Posterior cingulate gyrus (tissue), 11 donors: ENCODE results near the gene DLGAP1.

ENCODE experiments used
- DNase-seq, 10 donors: peaks; one replicate each; pipeline versions ENCODE4 v3.0.0 to v3.0.0-alpha.2; 2020 to 2021; ENCODE audit warnings: mixed read lengths in 3 of 10
- intact Hi-C: fragments of 100-400 bp; cut with DNase I; formaldehyde crosslinking; loops from one replicate; pipeline ENCODE4 v1.15.1; 2023

Gene DLGAP1

DNA sequence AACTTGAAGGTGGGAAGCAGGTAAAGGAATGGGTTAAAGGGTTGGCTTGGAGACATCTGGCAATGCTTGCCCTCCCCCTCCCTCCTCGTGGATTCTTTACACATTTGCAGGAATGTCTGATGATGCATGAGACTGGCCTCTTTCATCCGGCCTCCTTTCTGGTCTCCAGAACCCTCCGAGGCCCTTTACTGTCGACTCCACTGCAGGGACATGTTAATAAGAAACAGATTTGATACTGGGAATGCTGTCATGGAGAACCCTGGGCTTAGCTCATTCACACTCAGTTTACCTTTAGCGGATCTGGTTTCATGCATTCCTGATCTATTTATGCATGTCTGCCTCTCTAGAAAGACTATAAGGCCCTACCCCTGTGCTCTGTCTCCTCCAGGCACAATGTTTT lies 766.4 kb downstream of the DLGAP1 start:
- intact Hi-C loops = no loop called here
- no peak for DNase-seq

DNA sequence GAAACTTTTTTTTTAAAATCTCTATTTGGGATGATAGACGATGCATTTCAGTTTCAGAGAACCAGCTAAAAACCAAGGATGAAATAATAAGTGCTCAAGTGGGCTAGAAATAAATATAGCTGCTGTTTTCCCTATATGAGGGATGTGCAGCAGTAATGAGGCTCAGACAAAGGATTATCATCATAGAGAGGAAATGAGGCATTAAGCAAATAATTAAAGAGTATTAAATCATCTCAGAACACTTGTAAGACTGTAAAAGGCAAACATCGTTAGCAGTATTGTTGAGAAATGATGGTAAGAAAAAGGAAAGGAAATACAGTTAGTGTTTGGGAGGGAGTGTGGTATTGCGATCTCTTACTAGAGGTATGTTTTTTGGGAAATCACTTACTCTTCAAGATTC lies 771.6 kb downstream of the DLGAP1 start:
- no peak for DNase-seq
- intact Hi-C loops = no loop called here

DNA sequence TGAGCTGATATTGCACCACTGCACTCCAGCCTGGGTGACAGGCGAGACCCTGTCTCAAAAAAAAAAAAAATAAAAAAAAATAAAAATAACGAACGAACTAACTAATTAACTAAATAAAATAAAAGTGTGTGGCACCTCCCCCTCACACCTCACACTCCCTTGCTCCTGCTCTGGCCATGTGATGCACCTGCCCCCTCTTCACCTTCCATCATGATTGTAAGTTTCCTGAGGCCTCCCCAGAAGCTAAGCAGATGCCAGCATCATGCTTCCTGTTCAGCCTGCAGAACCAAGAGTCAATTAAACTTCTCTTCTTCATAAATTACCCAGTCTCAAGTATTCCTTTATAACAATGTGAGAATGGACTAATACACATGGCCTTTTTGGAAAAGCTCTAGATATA lies 773.0 kb downstream of the DLGAP1 start:
- no peak for DNase-seq
- intact Hi-C loops = no loop called here

DNA sequence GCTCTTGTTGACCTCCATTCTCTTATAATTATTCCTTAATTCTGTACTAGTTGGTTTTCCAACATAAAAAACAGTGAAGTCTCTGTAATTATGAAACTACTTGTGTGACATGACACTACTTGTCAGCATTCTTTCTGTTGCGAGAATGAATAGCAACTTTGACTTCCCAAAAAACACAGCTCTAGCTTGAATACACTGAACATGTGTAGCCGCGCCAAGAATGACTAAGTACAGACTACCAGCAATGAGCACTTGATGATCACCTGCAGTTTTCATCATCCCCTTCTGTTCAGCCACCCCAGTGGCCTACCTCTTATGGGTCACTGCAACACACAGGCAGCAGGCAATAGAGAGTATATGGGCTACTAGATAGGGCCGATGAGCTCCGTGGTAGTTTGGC lies 775.9 kb downstream of the DLGAP1 start:
- intact Hi-C loops = no loop called here
- DNase-seq = no peak

DNA sequence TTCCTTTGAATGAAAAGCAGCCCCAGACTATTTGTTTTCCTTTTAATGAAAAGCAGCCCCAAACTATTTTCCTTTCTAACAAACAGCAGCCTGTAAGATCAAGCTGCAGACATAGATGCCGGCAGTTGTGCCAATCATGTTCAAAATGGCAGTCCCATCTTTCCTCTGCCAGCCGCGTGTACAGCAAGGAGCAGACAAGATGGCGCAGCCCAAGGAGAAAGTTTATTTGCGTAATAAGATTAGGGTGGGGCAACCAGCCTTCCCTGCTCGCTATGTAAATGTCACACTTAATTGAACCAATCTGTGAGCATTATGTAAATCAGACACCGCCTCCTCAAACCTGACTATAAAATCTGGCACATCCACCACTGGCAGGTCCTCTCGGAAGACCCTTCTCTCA lies 779.1 kb downstream of the DLGAP1 start:
- intact Hi-C loops = no loop called here
- no peak for DNase-seq

DNA sequence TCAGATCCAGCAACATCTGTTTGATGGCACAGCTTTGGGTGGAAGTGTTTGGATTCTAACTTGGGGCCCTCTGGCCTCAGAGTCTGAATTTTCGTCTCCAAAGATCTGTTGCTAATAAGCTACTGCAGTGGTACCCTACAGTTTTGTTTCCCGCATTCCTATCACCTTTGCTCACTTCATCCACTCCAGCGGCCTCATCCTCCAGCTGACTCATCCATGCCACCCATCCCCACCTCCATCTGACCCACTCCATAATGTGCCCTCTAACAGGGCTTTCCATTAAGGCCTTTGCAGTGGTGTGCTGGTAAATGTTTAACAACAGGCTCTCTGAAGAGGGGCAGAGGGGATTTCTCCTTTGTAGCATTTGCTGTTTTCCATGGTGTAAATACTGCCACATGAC lies 779.7 kb downstream of the DLGAP1 start:
- intact Hi-C loops = no loop called here
- DNase-seq = no peak

DNA sequence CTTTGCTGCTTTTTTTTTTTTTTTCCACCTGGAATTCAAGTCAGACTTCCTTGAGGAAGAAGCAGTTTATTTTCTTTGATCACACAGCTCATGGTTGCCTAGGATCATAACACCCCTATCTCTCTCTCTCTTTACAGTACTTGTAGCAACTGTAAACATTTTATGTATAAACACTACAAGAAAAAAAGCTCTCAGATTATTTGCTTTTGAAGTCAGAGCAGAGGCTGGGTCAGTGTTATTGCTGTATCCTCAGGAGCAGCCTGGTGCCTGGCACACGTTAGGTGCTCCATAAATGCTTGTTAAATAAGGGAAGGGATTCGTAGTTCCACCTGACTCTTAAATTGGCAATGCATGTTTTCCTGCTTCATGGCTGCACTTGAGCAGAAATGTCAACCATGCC lies 783.9 kb downstream of the DLGAP1 start:
- no peak for DNase-seq

DNA sequence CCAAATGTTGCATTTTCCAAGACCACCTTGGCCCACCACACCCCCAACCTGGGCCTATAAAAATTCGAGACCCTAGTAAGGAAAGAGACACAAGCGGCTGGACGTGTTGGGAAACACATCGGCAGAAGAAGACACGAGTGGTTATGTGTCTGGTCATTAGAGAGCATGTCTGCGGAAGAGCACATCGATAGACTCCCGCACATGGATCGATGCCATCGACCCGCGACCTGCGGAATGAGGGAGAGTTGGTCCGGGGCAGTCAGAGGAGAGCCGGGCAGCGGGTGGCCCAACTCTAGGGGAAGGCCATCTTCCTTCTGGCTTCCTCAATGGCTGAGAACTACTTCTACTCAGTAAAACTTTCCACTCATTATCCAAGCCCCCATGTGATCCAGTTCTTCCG lies 785.7 kb downstream of the DLGAP1 start:
- intact Hi-C loops = loop anchor here (5.0 kb wide), 2 partner anchors 62 to 222 kb away; no protein-coding TSS in a partner anchor
- DNase-seq = no peak

More for the DNA sequence above, 783.9 kb downstream of the DLGAP1 start:
- intact Hi-C loops = no loop called here

DNA sequence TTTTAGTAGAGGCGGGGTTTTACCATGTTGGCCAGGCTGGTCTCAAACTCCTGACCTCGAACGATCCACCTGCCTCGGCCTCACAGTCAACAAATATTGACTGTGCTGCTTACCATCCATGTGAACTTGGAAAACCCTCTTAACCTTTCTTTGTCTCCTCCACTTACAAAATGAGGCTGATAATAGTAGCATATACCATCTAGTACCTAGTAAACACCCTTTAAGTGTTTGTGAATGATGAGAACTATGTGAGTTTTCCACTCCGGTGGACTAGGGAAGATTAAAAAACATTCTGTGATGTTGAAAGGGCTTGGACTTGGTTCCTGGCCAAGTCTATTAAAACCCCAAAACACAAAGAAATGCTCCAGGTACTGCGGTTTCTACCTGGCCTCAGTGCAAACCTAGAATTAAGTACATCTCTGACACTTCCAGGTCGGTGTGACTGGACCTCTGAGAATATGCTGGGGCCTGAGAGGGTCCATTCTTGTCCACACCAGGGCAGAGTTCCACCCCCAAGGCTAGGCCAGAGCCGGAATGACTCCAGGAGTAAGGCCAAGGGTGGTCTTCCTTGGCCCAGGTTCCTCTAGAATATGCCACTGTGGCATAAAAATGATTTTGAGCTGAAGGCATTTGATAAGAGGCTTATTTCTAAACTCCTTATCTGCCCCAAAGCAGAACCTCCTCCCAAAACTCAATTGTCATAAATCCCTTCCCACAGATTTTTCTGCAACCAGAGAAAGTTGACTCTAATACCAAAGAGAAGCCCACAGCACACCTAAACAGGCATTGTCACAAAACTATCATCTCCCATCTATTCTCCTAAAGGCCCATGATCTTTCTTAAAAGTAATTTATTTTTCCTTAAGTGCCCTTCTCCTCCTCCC lies 787.6 kb downstream of the DLGAP1 start:
- no peak for DNase-seq
- intact Hi-C loops = loop anchor here (5.0 kb wide), 2 partner anchors 60 to 220 kb away; no protein-coding TSS in a partner anchor

DNA sequence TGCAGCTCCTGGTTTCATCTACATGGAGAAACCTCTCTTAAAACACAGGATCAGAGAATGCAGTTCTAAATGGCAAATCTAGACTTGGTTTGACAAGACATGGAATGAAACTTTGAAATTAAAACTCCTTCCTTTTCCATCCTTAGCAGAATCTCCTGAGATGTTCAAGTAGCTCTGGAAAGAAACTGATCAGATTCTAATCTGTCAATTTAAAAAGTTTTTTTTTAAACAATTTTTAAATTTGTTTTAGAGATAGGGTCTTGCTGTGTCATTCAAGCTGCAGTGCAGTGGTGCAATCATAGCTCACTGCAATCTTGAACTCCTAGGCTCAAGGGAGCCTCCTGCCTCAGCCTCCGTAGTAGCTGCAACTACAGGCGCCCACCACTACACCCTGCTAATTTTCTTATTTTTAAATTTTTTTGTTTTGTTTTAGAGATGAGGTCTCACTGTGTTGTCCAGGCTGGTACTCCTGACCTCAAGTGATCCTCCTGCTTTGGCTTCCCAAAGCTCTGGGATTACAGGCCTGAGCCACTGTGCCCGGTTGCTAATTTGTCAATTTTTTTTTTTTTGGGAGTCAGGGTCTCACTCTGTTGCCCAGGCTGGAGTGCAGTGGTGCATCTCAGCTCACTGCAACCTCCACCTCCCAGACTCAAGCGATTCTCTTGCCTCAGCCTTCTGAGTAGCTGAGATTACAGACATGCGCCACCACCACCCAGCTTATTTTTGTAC lies 788.4 kb downstream of the DLGAP1 start:
- no peak for DNase-seq
- intact Hi-C loops = loop anchor here (1.0 to 5.0 kb wide), 3 partner anchors 59 to 385 kb away; no protein-coding TSS in a partner anchor

DNA sequence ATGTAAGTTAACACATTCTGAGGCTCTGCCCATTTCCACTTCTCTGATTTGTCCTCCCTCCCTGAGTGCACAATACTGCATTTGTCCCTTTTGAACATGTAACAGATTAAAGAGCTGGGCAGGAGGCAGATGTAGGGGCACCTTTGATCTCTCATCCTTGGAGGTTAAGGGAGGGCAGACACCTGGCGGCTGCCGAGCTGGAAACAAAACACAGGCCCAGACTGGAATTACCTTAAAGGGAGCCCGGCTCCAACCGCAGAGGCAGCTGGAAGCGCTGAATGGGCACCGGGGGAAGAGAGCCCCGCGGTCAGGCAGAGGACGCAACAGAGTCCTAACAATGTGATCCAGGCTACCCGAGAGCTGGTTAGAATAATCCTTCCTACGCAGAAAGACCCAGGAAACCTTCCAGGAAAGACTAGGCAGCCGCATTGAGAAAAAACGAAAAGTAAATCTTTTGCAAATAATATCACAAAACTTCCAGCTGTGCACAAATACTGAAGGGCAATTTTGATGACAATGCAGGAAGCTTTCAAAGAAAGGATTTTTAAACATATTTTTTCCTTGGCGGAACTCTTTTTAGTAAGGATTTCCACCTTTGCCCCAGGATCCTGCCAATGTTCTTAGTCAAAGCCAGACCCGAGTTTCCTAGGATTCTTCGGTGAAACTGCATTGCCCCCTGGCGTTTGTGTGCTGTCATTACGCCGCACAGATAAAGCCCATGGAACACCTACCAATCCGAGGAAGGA lies 789.2 kb downstream of the DLGAP1 start:
- DNase-seq = peak; percentile 69 to 96 (median 82)
- intact Hi-C loops = loop anchor here (1.0 to 5.0 kb wide), 3 partner anchors 59 to 385 kb away; no protein-coding TSS in a partner anchor

DNA sequence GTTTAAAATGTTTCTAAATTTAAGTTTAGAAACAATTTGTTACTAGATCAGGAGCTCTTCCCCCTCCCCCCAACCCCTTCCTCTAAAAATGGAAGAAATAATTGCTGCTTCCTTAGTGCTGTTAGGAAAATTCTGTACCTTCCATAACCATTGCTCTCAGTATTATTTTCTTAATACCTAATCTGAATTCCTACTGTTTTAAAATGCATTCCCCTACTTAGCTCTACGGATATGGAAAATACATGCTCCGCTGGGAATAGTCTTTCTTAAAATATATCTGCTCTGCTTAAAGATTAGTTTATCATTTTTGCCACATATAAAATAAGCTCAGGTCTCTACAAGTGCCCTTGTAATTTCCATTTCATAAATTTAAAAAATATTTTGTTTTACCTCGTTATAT lies 789.9 kb downstream of the DLGAP1 start:
- DNase-seq = no peak
- intact Hi-C loops = loop anchor here (5.0 kb wide), 2 partner anchors 58 to 218 kb away; no protein-coding TSS in a partner anchor

DNA sequence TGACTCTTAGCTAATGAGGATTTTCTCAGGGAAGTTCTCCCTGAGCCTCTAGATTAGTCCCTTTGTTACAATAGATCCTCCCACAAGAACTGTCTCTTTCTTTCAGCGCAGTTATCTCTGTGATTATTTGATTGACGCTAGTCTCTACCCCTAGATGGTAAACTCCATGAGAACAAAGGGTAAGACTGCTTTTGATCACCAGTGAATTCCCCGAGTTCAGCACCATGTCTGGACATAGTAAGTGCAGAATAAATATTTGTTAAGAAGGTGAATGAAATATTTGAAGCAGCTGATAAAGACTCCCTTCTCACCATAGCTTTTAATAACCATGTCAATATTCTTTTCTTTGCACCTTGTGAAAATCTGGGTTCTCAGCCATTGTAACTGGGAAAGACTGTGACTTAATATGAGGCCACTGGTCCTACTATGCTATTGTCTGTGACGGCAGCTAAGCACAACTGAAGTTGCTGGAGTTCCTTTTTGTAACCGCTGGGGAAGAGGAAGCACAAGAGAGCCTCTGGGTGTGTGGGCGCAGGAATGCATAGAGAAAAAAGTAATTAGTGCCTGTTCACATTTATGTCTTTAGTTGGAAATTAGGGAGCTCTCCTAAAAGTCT lies 790.4 kb downstream of the DLGAP1 start:
- no peak for DNase-seq
- intact Hi-C loops = loop anchor here (5.0 kb wide), 2 partner anchors 57 to 217 kb away; no protein-coding TSS in a partner anchor

DNA sequence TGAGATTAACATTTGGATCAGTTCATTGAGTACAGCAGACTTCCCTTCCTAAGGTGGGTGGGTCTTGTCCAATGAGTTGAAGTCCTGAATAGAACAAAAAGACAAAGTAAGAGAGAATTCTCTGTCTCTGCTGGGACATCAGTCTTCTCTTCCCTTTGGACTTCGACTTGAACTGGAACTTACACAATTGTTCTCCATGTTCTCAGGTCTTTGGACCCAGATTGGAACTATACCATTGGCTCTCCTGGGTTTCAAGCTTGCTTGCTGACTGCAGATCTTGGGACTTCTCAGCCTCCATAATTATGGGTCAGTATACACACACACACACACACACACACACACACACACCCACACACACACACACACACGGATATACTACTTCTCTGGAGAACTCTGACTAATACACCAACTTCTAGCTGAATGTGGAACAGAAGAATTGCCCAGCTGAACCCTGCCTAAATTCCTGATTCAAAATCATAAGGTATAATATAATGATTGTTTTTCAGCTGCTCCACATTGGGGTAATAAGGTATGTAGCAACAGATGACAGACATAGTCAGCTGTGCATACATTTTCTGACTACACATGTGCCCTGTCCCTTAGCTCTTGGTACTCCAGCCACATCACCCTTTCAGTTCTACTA lies 791.1 kb downstream of the DLGAP1 start:
- DNase-seq = no peak
- intact Hi-C loops = no loop called here

DNA sequence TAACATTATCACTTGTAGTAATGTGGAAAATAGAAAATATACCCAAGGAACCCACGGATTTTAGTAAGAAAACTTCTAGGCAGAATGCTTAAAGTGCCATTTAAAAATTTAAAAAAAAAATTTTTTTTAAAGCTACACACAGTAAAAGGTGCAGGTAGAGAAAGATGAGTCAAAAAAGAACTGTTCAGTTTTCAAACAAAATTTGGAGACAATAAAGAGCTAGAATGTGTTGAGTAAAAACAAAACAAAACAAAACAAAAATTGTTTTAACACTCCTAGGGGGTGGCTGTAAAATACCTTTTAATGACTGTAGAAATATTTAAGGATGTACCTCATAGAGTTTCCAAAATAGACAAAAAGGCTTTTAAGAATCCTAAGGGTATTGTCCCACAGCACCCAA lies 793.1 kb downstream of the DLGAP1 start:
- intact Hi-C loops = no loop called here
- no peak for DNase-seq

DNA sequence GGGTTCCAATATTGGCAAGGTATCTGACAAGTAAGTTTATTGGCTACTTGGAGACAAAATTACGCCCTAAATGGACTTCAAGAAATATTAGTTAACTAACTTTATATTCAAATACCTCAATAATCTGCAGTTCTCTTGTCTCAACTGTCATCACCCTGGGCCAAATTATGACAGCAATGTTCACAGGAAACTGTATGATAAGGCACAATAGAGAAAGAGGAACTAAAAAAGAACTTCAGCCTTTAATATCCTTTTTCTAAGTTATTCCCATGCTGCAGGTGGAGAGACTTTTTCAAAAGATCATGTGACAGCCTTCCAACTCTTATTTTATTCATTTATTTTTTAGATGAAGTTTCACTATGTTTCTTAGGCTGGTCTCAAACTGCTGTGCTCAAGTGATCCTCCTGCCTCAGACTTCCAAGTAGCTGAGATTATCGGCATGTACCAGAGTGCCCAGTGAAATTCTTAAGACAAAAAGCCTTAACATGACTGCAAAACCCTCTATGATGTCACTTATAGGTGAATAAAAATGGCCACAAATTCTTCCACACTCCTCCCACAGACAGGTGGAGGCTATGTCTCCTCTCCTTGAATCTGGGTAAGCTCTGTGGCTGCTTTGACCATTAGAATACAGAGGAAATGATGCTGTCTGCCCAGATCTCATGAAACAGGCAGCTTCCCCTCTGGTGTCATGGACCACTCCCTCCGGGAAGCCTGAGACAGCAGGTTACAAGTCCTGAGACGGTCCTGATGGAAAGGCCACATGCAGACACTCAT lies 794.2 kb downstream of the DLGAP1 start:
- intact Hi-C loops = no loop called here
- no peak for DNase-seq

DNA sequence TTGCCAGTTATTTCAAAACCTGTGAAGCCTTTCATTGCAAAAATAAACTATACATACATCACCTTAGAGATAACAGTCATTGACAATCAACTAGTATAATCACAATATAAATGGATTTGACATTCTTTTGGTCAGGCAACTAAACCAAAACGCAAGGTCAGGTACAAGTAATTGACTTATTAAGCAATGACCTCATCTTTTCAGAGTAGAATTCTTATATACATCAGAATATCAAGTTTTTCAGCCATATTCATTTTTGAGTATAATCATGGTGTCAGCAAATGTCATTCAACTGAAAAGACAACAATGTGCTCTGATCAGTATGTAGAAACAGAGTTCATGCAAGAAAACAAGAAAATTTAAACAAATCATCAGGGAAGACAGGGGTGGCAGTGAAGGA lies 796.6 kb downstream of the DLGAP1 start:
- intact Hi-C loops = no loop called here

DNA sequence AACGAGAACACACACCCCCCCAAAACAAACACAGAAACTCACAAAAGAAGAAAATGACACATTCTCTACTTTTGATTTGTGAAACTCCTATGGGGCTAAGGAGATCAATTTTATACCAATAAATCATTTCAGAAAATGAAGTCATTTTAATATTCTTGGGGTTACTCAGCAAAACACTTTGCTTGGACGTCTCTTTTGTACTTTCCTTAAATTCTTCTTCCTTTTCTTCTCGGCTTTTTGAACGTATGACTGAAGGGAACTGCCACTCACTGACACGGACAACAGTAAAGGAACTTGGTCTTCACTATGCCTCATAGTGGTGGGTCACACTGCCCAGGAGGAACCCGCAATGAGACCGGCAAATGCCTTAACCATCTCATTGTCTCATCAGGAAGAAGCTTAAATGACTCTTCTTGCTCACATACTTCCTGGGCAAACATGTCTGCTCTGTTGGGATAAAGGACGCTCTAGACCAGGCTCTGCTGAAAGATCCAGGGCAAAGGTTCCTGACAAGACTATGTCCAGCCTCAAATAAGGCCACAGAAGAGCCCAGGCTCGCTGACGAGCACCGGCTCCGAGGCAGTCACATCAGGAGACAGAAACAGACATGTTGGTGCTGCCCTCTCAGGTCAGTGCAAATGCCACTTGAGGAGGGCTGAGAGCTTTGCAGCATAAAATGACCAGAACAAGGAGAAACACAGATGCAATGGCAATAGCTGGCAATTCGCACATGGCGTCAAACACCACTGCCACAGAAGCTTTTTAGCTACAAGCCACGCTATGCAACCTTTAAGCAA lies 799.7 kb downstream of the DLGAP1 start:
- intact Hi-C loops = no loop called here
- no peak for DNase-seq

More for the DNA sequence above, 796.6 kb downstream of the DLGAP1 start:
- DNase-seq = no peak
